ENCODE measurements around the gene STIP1.

Gene STIP1

DNA sequence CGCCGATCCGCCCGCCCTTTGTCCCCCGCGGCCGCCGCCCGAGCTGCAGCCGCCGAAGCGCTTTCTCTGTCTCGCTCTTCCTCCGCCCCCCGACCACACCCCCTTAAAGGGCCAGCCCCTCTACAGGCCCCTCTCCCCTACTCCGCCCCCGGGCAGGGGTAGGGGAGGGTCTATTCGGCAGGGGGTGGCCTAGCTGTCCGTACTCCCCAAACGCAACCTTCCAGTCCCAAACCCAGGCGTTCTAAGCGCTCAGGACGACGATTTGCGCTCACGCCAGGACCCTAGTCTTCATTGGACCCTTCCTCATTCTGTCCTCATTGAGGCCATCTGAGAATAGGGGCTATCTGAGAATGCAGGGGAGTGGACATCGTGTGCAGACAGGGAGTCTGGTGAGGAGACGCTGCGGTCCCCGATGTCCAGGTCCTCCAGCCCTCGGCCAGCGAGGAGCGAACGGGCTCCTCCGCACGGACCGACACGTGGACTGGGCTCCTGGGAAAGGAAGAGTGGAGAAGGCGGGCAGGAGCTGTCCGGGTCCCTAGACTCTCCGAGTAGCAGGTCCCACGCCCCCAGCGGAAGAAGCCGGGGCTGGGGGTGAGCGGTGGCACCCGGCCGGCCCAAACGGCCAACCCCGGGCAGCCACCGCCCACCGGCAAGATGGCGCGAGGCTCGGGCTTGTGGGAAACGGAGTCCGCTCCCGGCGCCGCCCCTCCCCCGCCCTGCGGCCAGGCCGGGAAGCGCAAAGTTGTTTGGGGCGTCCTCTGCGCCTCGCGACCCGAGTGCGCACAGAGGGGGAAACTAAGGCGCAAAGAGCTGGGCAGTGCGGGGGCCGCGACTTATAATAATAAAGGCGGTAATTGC is 61.1 kb downstream of the STIP1 start, which contains the start of gene PPP1R14B:
Gene PPP1R14B, minus strand, starts transcription at position 73 of the 858 bp plus-strand sequence. CDS start 270 bp downstream, outside the sequence.
- peaks cover 0 to 7% of the 10 kb centered on the region in 2 donors for H3K36me3 ChIP-seq (ENCODE audit: control insufficient read depth in 2 of 2, insufficient read depth in 2 of 2, low read length in 2 of 2)
- H3K4me1 ChIP-seq (ENCODE audit: control insufficient read depth, insufficient read depth, low read length), result peaks cover 53% of the 10 kb centered on the region
- H3K27me3 ChIP-seq (ENCODE audit: control insufficient read depth in 1 of 2, insufficient read depth in 2 of 2, low read length in 2 of 2), result no peaks in the 10 kb centered on the region
- no peaks in the 10 kb centered on the region for H3K9me3 ChIP-seq (ENCODE audit: control insufficient read depth in 2 of 2, low read length in 2 of 2)
- H3K9ac ChIP-seq (ENCODE audit: low read length in 2 of 2), result peak within 1 kb of the TSS; percentile 70 to 71
- peak within 1 kb of the TSS; percentile 87 to 96 for H3K4me3 ChIP-seq (ENCODE audit: low read length in 2 of 2)
- H3K27ac ChIP-seq (ENCODE audit: low read length), result peak within 1 kb of the TSS; percentile 87

- Histone ChIP-seq H3K4me3 (ENCODE audit: low read length in 2 of 2) (peak overlapping the region; percentile 87 to 96), H3K4me1 (ENCODE audit: control insufficient read depth, insufficient read depth, low read length) (peaks cover 53% of the 10 kb centered on the region), H3K27ac (ENCODE audit: low read length) (peak overlapping the region; percentile 87), H3K27me3 (ENCODE audit: control insufficient read depth in 1 of 2, insufficient read depth in 2 of 2, low read length in 2 of 2) (no peaks in the 10 kb centered on the region), H3K9ac (ENCODE audit: low read length in 2 of 2) (peak overlapping the region in 1 of 2 donors; percentile 50), H3K36me3 (ENCODE audit: control insufficient read depth in 2 of 2, insufficient read depth in 2 of 2, low read length in 2 of 2) (peaks cover 0 to 7% of the 10 kb centered on the region in 2 donors), H3K9me3 (ENCODE audit: control insufficient read depth in 2 of 2, low read length in 2 of 2) (no peaks in the 10 kb centered on the region)
Measured at GRCh38 chr11:64247729-64248531, 62.0 kb downstream of the STIP1 start.

DNA sequence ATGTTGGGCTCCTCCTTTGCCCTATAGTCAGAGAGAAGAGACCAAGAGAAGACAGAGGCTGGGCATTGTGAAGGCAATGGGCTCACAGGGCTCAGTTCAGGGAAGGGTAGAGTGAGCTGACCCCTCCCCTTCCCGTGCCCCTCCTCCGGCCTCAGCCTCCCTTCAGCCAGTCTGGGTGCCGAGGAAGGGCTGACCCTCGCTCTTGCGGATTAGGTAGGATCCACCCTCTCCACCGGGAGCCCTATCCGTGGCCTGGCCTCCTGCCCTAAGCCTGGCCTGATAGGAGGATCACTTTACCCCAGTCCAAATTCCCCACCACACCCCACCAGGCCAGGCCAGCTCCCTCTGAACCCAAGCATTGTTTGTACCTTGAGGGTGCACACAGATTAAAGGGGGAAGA is 62.6 kb downstream of the STIP1 start:
- H3K4me1 ChIP-seq (ENCODE audit: control insufficient read depth, insufficient read depth, low read length), result peaks cover 54% of the 10 kb centered on the region
- no peaks in the 10 kb centered on the region for H3K27me3 ChIP-seq (ENCODE audit: control insufficient read depth in 1 of 2, insufficient read depth in 2 of 2, low read length in 2 of 2)
- no peaks in the 10 kb centered on the region for H3K9me3 ChIP-seq (ENCODE audit: control insufficient read depth in 2 of 2, low read length in 2 of 2)
- H3K4me3 ChIP-seq (ENCODE audit: low read length in 2 of 2), result no peak overlapping the region
- no peak overlapping the region for H3K27ac ChIP-seq (ENCODE audit: low read length)
- peaks cover 0 to 4% of the 10 kb centered on the region in 2 donors for H3K36me3 ChIP-seq (ENCODE audit: control insufficient read depth in 2 of 2, insufficient read depth in 2 of 2, low read length in 2 of 2)
- H3K9ac ChIP-seq (ENCODE audit: low read length in 2 of 2), result no peak overlapping the region

DNA sequence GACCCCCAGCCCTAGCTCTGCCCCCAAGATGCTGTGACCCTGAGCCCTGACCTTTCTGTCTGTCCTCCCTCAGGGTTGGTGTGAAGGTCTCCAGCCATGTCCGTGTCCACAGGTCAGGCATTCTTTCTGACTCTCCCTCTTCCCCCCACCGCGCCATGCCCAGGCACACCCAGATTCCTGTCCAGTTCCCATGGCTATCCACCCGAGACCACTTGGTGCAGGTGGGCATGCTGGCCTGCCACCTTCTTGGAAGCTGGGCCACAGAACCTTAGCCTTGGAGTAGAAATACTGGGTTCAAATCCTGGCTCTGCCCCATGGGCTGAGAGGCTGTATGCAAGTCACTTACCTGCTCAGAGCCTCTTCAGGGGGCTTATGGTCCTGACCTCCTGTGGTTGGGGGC is 63.1 kb downstream of the STIP1 start:
- H3K4me3 ChIP-seq (ENCODE audit: low read length in 2 of 2), result no peak overlapping the region
- H3K9me3 ChIP-seq (ENCODE audit: control insufficient read depth in 2 of 2, low read length in 2 of 2), result no peaks in the 10 kb centered on the region
- no peaks in the 10 kb centered on the region for H3K36me3 ChIP-seq (ENCODE audit: control insufficient read depth in 2 of 2, insufficient read depth in 2 of 2, low read length in 2 of 2)
- no peak overlapping the region for H3K9ac ChIP-seq (ENCODE audit: low read length in 2 of 2)
- no peaks in the 10 kb centered on the region for H3K27me3 ChIP-seq (ENCODE audit: control insufficient read depth in 1 of 2, insufficient read depth in 2 of 2, low read length in 2 of 2)
- H3K27ac ChIP-seq (ENCODE audit: low read length), result no peak overlapping the region
- peaks cover 56% of the 10 kb centered on the region for H3K4me1 ChIP-seq (ENCODE audit: control insufficient read depth, insufficient read depth, low read length)

DNA sequence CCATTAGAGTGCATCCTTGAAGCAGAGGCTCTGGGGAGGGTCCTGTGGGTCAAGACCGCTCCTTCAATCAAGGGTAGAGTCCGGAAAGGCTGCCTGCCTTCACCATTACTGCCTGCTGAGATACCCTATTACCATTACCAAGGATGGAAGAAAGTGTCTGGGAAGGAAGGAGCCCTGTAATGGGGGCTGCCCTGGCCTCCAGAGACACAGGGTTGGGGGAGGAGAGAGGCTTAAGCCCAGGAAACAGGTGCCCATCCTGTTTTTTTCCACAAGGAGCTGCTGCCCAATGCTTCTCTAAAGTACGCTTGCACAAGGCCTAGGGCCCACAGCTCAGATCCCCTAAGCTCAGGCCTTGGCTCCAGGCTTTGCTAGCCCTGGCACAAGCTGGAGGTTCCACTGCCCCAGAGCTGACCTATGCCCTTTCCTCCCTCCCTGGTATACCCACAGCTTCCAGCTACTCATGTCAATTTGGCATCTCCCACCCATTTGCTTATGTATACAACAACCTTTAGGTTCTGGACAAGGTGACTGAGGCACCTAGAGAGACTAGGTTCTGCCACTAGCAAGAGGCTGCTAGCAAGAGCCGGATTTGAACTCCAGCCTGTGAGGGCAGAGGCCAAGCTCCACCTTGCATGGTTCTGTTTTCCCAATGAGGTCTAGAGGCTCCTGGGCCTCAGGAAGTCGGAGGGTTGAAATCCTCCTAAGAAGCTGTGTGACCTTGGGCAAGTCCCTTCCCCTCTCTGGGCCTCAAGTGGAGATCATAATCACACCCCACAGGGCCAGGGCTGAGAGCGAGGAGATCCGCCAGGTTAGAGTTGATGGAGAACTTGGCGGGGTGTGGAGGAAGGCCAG is 63.8 kb downstream of the STIP1 start:
- H3K27me3 ChIP-seq (ENCODE audit: control insufficient read depth in 1 of 2, insufficient read depth in 2 of 2, low read length in 2 of 2), result no peaks in the 10 kb centered on the region
- H3K9ac ChIP-seq (ENCODE audit: low read length in 2 of 2), result no peak overlapping the region
- no peaks in the 10 kb centered on the region for H3K36me3 ChIP-seq (ENCODE audit: control insufficient read depth in 2 of 2, insufficient read depth in 2 of 2, low read length in 2 of 2)
- no peaks in the 10 kb centered on the region for H3K9me3 ChIP-seq (ENCODE audit: control insufficient read depth in 2 of 2, low read length in 2 of 2)
- H3K4me1 ChIP-seq (ENCODE audit: control insufficient read depth, insufficient read depth, low read length), result peaks cover 53% of the 10 kb centered on the region
- H3K4me3 ChIP-seq (ENCODE audit: low read length in 2 of 2), result no peak overlapping the region
- no peak overlapping the region for H3K27ac ChIP-seq (ENCODE audit: low read length)

DNA sequence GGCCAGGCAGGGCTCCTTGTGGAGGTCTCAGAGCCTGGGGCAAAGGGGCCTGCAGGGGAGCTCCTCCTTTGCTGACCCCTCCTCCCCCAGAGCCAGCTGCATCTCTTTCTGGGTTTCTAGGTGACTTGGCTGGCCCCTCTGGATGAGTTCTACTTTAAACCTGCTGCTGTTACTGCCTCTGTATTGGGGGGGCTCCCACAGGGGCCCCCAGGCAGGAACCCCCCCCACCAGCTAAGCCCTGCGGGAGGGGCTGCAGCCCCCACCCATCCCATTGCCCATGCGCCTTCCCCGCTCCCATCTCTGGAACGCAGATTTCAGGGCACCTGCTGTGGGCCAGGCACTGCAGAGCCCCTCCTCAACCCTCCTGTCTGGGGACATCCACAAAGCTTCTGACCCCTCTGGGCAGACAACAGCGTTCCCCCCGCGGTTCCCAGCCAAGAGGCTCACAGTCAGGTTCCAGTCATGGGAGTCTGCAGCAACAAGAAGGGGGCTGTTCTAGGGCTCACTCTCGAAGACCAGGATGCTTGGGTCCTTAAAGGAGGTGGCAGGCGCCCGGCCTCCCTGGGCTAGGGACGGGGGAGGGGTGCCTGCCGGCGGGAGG is 64.5 kb downstream of the STIP1 start:
- Histone ChIP-seq H3K36me3 (ENCODE audit: control insufficient read depth in 2 of 2, insufficient read depth in 2 of 2, low read length in 2 of 2) (peaks cover under 1 to 3% of the 10 kb centered on the region in 2 donors), H3K27ac (ENCODE audit: low read length) (no peak overlapping the region), H3K4me3 (ENCODE audit: low read length in 2 of 2) (peak overlapping the region; percentile 75 to 77), H3K9me3 (ENCODE audit: control insufficient read depth in 2 of 2, low read length in 2 of 2) (no peaks in the 10 kb centered on the region), H3K9ac (ENCODE audit: low read length in 2 of 2) (no peak overlapping the region), H3K4me1 (ENCODE audit: control insufficient read depth, insufficient read depth, low read length) (peaks cover 47% of the 10 kb centered on the region), H3K27me3 (ENCODE audit: control insufficient read depth in 1 of 2, insufficient read depth in 2 of 2, low read length in 2 of 2) (no peaks in the 10 kb centered on the region)

- Histone ChIP-seq H3K36me3 (ENCODE audit: control insufficient read depth in 2 of 2, insufficient read depth in 2 of 2, low read length in 2 of 2) (peaks cover 6% of the 10 kb centered on the region in 2 donors), H3K4me3 (ENCODE audit: low read length in 2 of 2) (peak within 1 kb of the TSS; percentile 77 to 81), H3K27ac (ENCODE audit: low read length) (no peak within 1 kb of the TSS), H3K9me3 (ENCODE audit: control insufficient read depth in 2 of 2, low read length in 2 of 2) (no peaks in the 10 kb centered on the region), H3K27me3 (ENCODE audit: control insufficient read depth in 1 of 2, insufficient read depth in 2 of 2, low read length in 2 of 2) (no peaks in the 10 kb centered on the region), H3K9ac (ENCODE audit: low read length in 2 of 2) (peak within 1 kb of the TSS; percentile 69 to 75), H3K4me1 (ENCODE audit: control insufficient read depth, insufficient read depth, low read length) (peaks cover 40% of the 10 kb centered on the region)
Measured at GRCh38 chr11:64251016-64251752, 65.2 kb downstream of the STIP1 start, which contains the start of gene PLCB3. Gene PLCB3, plus strand, starts transcription at chr11:64251530. Its CDS starts 120 bp downstream, at chr11:64251650.

DNA sequence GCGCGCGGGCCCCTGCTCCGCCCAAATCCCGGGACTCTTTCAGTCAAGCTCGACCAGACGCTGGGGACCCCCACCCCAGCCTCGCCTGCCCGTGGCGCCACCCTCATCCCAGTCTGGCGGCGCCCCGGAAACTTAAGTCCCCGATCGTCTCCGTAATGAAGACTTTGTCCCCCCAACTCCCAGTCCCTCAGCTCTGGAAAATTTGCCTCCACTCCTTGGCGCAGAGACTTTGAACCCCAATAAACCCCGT is 65.7 kb downstream of the STIP1 start:
- Histone ChIP-seq H3K27me3 (ENCODE audit: control insufficient read depth in 1 of 2, insufficient read depth in 2 of 2, low read length in 2 of 2) (no peaks in the 10 kb centered on the region), H3K9ac (ENCODE audit: low read length in 2 of 2) (peak overlapping the region; percentile 69 to 75), H3K4me1 (ENCODE audit: control insufficient read depth, insufficient read depth, low read length) (peaks cover 39% of the 10 kb centered on the region), H3K9me3 (ENCODE audit: control insufficient read depth in 2 of 2, low read length in 2 of 2) (no peaks in the 10 kb centered on the region), H3K36me3 (ENCODE audit: control insufficient read depth in 2 of 2, insufficient read depth in 2 of 2, low read length in 2 of 2) (peaks cover 8 to 10% of the 10 kb centered on the region in 2 donors), H3K4me3 (ENCODE audit: low read length in 2 of 2) (peak overlapping the region; percentile 77 to 81), H3K27ac (ENCODE audit: low read length) (no peak overlapping the region)

DNA sequence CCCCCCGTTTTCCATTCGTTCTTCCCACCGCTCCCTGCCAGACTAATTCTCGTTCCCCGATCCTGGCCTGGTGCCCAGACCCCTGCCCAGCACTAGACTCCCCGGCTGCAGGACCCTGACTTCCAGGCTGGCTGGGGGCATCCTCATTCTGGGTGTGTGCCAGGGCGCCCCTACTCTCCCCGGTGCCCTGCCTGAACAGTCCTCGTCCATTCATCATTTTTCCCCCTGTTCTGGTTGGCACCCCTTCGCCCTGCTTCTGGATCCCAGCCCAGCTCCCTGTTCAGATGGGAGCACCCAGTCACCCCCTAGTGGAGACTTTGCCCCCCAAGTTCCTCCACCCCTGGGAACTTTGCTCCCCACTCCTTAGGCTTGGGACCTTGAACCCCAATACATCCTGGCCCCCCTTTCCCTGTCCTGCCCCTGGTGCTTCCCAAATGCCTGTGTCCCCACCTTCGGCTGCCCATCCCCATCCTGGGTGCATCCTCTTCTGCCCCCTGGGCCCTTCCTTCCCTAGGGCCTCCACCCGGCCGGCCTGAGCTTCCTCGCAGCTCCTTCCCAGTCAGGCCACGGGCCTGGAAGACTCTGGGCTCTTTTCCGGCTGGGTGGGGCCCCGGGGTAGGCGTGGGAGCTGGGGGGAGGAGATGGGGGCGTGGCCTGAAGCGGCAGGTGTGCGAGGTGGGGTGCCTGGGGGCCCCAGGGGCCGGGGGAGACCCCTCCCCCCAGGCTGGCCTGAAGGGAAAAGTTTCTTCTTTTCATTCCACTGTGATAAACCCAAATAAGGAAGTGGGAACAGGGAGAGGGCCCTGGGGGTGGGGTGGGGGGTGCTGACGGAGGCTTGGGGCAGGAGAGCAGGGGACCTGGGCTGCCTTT is 66.3 kb downstream of the STIP1 start:
- H3K27me3 ChIP-seq (ENCODE audit: control insufficient read depth in 1 of 2, insufficient read depth in 2 of 2, low read length in 2 of 2), result no peaks in the 10 kb centered on the region
- peak overlapping the region; percentile 69 to 75 for H3K9ac ChIP-seq (ENCODE audit: low read length in 2 of 2)
- peak overlapping the region; percentile 77 to 81 for H3K4me3 ChIP-seq (ENCODE audit: low read length in 2 of 2)
- no peak overlapping the region for H3K27ac ChIP-seq (ENCODE audit: low read length)
- no peaks in the 10 kb centered on the region for H3K9me3 ChIP-seq (ENCODE audit: control insufficient read depth in 2 of 2, low read length in 2 of 2)
- H3K36me3 ChIP-seq (ENCODE audit: control insufficient read depth in 2 of 2, insufficient read depth in 2 of 2, low read length in 2 of 2), result peaks cover 9 to 10% of the 10 kb centered on the region in 2 donors
- H3K4me1 ChIP-seq (ENCODE audit: control insufficient read depth, insufficient read depth, low read length), result peaks cover 35% of the 10 kb centered on the region
